ENCODE measurements around the gene MYADML2. TPM values are rescaled to one million over a fixed set of nuclear protein-coding genes. Genes with fewer than 3 reads are reported as not detected.
"Not testable (repeated sequence)": the region's sequence is repeated elsewhere in the genome, so short reads cannot be mapped to it uniquely, and the experiment has no call there.

MYADML2 gene
- total RNA-seq, 4 donors from 2014 or later: not detected

- TF ChIP-seq CTCF (IDR thresholded peaks at IDR 0.05) (no peak), POLR2A (IDR thresholded peaks at IDR 0.05) (no peak)
- H3K9me3 ChIP-seq: no peaks in the 10 kb centered on the region
- H3K27me3 ChIP-seq: no peaks in the 10 kb centered on the region
- H3K27ac ChIP-seq: no peak overlapping the region
- no peak overlapping the region for H3K4me3 ChIP-seq
- peaks cover 0 to 62% (median 14%) of the 10 kb centered on the region in 3 donors for H3K36me3 ChIP-seq
- DNase-seq: no peak
- intact Hi-C loops (cut with DNase I): no loop called here
- WGBS, 2 donors: 77 to 93% methylated on average over 12 to 19 of the region's 35 CpGs
- peaks cover 6 to 56% (median 8%) of the 10 kb centered on the region in 3 donors for H3K4me1 ChIP-seq
Measured at GRCh38 chr17:81983011-81983638, 36.1 kb upstream of the MYADML2 start.

GRCh38 chr17:81981511-81981910 is 34.5 kb upstream of the MYADML2 start:
- intact Hi-C loops (cut with DNase I): not testable (repeated sequence)

GRCh38 chr17:81980707-81981343 is 33.8 kb upstream of the MYADML2 start:
- H3K27ac ChIP-seq: no peak overlapping the region
- H3K36me3 ChIP-seq: peaks cover 0 to 41% (median 9%) of the 10 kb centered on the region in 3 donors
- H3K4me1 ChIP-seq: peaks cover 14 to 63% (median 15%) of the 10 kb centered on the region in 3 donors
- WGBS, 2 donors: 65 to 72% methylated on average over 9 of the region's 9 CpGs
- DNase-seq: no peak
- intact Hi-C loops (cut with DNase I): no loop called here
- no peaks in the 10 kb centered on the region for H3K9me3 ChIP-seq
- TF ChIP-seq POLR2A (IDR thresholded peaks at IDR 0.05): no peak
- TF ChIP-seq CTCF (IDR thresholded peaks at IDR 0.05): no peak
- H3K4me3 ChIP-seq: no peak overlapping the region
- no peaks in the 10 kb centered on the region for H3K27me3 ChIP-seq

More at GRCh38 chr17:81981511-81981910, 34.5 kb upstream of the MYADML2 start:
- not testable (repeated sequence) for H3K27ac ChIP-seq, H3K27me3 ChIP-seq, H3K9me3 ChIP-seq, H3K4me3 ChIP-seq, DNase-seq
- 91% methylated on average over 11 to 12 of the region's 12 CpGs for WGBS, 2 donors
- peaks cover 0 to 48% (median 14%) of the 10 kb centered on the region in 3 donors for H3K36me3 ChIP-seq
- peaks cover 10 to 57% (median 14%) of the 10 kb centered on the region in 3 donors for H3K4me1 ChIP-seq

GRCh38 chr17:81980122-81980521 is 33.1 kb upstream of the MYADML2 start:
- no peak for DNase-seq
- no peaks in the 10 kb centered on the region for H3K9me3 ChIP-seq
- H3K36me3 ChIP-seq: peaks cover 0 to 34% (median 2%) of the 10 kb centered on the region in 3 donors
- H3K4me1 ChIP-seq: peaks cover 14 to 63% (median 15%) of the 10 kb centered on the region in 3 donors
- no peaks in the 10 kb centered on the region for H3K27me3 ChIP-seq
- WGBS, 2 donors: 77 to 85% methylated on average over 3 to 4 of the region's 4 CpGs
- intact Hi-C loops (cut with DNase I): no loop called here
- TF ChIP-seq POLR2A (IDR thresholded peaks at IDR 0.05) (no peak), CTCF (IDR thresholded peaks at IDR 0.05) (no peak)
- H3K27ac ChIP-seq: no peak overlapping the region
- H3K4me3 ChIP-seq: no peak overlapping the region

GRCh38 chr17:81978524-81979298 is 31.7 kb upstream of the MYADML2 start:
- 75 to 89% methylated on average over 14 to 24 of the region's 27 CpGs for WGBS, 2 donors
- TF ChIP-seq POLR2A (IDR thresholded peaks at IDR 0.05) (no peak), CTCF (IDR thresholded peaks at IDR 0.05) (no peak)
- peak overlapping the region in 2 of 4 donors; percentile 93 to 95 for H3K27ac ChIP-seq
- DNase-seq: no peak
- H3K27me3 ChIP-seq: no peaks in the 10 kb centered on the region
- intact Hi-C loops (cut with DNase I): no loop called here
- H3K4me1 ChIP-seq: peaks cover 14 to 59% (median 15%) of the 10 kb centered on the region in 3 donors
- H3K4me3 ChIP-seq: peak overlapping the region; percentile 76 to 91 (median 82)
- H3K36me3 ChIP-seq: peaks cover 0 to 20% (median 0%) of the 10 kb centered on the region in 3 donors
- H3K9me3 ChIP-seq: peaks cover 0 to 5% (median 0%) of the 10 kb centered on the region in 3 donors
